Heart left ventricle (tissue), 16 donors: ENCODE measurements around the gene VCL. TPM values are rescaled to one million over a fixed set of nuclear protein-coding genes. Genes with fewer than 3 reads are reported as not detected.

Experiments used
- ATAC-seq, 4 donors: fragments of 200-7000 bp; cut with Tn5 transposase; one replicate each; pipeline ENCODE4 v1.9.1; 2020 to 2022; ENCODE audit warnings: moderate library complexity in 4 of 4, mild to moderate bottlenecking in 3 of 4, moderate number of reproducible peaks in 1 of 4
- DNase-seq, 5 donors: peaks; one replicate each; pipeline ENCODE4 v3.0.0-alpha.2; 2020
- H3K27ac ChIP-seq, 12 donors: fragments of 200-600 bp; sonication (generic) in 4 of 12; one replicate each; pipeline versions ENCODE4 v1.5.0 to v1.8.0; 2016 to 2022; ENCODE audit warnings: mild to moderate bottlenecking in 2 of 12
- H3K27me3 ChIP-seq, 9 donors: fragments of 200-600 bp; sonication (generic) in 2 of 9; one replicate each; pipeline versions ENCODE4 v1.5.1 to v1.8.0; 2016 to 2022; ENCODE audit warnings: mild to moderate bottlenecking in 3 of 9
- H3K36me3 ChIP-seq, 9 donors: fragments of 200-600 bp; sonication (generic) in 2 of 9; one replicate each; pipeline versions ENCODE4 v1.5.0 to v1.8.0; 2018 to 2022; ENCODE audit warnings: mild to moderate bottlenecking in 2 of 9
- H3K4me1 ChIP-seq, 12 donors: fragments of 200-600 bp; sonication (generic) in 4 of 12; one replicate each; pipeline versions ENCODE4 v1.5.0 to v1.8.0; 2016 to 2022; ENCODE audit warnings: mild to moderate bottlenecking in 3 of 12
- H3K4me3 ChIP-seq, 12 donors: fragments of 200-600 bp; sonication (generic) in 4 of 12; one replicate each; pipeline versions ENCODE4 v1.5.0 to v1.8.0; 2017 to 2022; ENCODE audit warnings: mild to moderate bottlenecking in 9 of 12, moderate library complexity in 4 of 12
- H3K9me3 ChIP-seq, 12 donors: fragments of 200-600 bp; sonication (generic) in 4 of 12; one replicate each; pipeline versions ENCODE4 v1.5.0 to v1.8.0; 2016 to 2022; ENCODE audit warnings: mild to moderate bottlenecking in 1 of 12
- POLR2A ChIP-seq, 2 donors: fragments of 450-650 bp; IDR thresholded peaks; one replicate each; pipeline ENCODE4 v1.6.1; 2017; ENCODE audit warnings: antibody characterized with exemption in 2 of 2, mild to moderate bottlenecking in 2 of 2, moderate library complexity in 2 of 2
- WGBS, 4 donors: extraction: QIAGEN DNeasy Blood & Tissue Kit in 2 of 4; methylation state at CpG; one replicate each; pipeline versions ENCODE4 v1.1.5 to v1.1.7; 2013 to 2018; 5-methylcytosine and 5-hydroxymethylcytosine counted together
- intact Hi-C, 10 donors: fragments of 100-400 bp; cut with DNase I; formaldehyde crosslinking; loops; one replicate each; pipeline versions ENCODE4 v1.11.1 to v1.14.2; 2022
- polyA plus RNA-seq, 2 donors: library from polyadenylated mRNA; stranded (reverse); fragments of 200-250 nt; gene quantifications; one replicate each; pipeline ENCODE4 v1.2.3, GENCODE V29; 2013
- total RNA-seq, 9 donors: library from RNA; depleted of rRNA in 2 of 9; stranded (reverse); fragments of >200 nt in 2 of 9; fragmentation: NEBNext Ultra II Directional in 3 of 9; extraction: Animal tissue kit (Norgen Biotek cat#: 25700) in 3 of 9; gene quantifications; one replicate each; pipeline versions ENCODE4 v1.1.0 to v1.2.4, GENCODE V29; 2016 to 2023
- TF ChIP-seq, protein P1 (sequence below), 12 donors: fragments of 200-600 bp; sonication (generic) in 4 of 12; IDR thresholded peaks; one replicate each; pipeline versions ENCODE4 v1.5.0 to v1.8.0; 2018 to 2022; ENCODE audit warnings: antibody characterized with exemption in 12 of 12, mild to moderate bottlenecking in 5 of 12
- donor health status: ischemic (EF 13 %, LVEDD 7.1; RV severe dilation, severe dysfunction).
- donor health status: healthy with polysubstance abuse.
- donor health status: DM: no; HTN: yes; CAD: no.
- donor health status: DM: no; HTN: no; CAD: no.
- donor health status: ischemic (EF 25% LVEDD 6.9; RV normal size, moderate dysfunction).
- donor health status: ischemic (EF 25% LVEDD 5.7; RV mildly dilated, moderate dysfunction).
- donor health status: healthy.
- donor health status: DM: yes; HTN: yes; CAD: no.
- donor health status: ischemic (EF 35%, LVEDD 5.7; RV mildly dilated, moderate dysfunction).
- donor health status: nonischemic (EF 11% LVEDD 7.7; RV severe dilation, severe dysfunction).
- donor health status: DM: yes; HTN: yes; CAD: no.
- donor health status: PGD.
- donor health status: ischemic (EF 29% LVEDD 5.4; RV normal size, mild dysfunction).
- donor health status: nonischemic (EF 23%, LVEDD 6.1; RV moderate dilation, normal function).

VCL gene
- total and polyA plus RNA-seq, 11 donors, result 84.5 to 543 (median 273) TPM

DNA sequence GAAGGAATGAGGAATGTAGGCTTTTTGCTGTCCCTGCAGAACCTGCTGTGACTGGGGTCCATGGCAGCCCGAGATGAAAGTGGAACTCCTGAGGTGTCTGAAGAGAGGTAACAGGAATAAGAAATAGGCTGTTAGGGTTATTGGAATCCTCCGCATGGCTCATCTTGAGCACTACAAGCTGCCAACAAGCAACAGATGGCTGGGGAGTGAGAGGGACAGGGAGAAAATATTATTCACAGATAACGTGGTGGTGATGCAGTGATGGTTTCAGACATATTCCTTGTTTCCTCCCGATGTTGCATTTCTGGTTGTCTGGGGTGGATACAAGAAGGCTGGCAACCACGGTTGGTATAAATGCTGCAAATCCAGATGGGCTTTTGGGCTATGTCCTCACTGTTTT is 106.6 kb downstream of the VCL start:
- Histone ChIP-seq H3K27me3 (no peaks in the 10 kb centered on the region), H3K9me3 (no peaks in the 10 kb centered on the region), H3K27ac (no peak overlapping the region), H3K36me3 (peaks cover 2 to 100% (median 98%) of the 10 kb centered on the region in 9 donors), H3K4me3 (no peak overlapping the region), H3K4me1 (peaks cover 0 to 7% (median 0%) of the 10 kb centered on the region in 12 donors)
- TF ChIP-seq, protein P1, sequence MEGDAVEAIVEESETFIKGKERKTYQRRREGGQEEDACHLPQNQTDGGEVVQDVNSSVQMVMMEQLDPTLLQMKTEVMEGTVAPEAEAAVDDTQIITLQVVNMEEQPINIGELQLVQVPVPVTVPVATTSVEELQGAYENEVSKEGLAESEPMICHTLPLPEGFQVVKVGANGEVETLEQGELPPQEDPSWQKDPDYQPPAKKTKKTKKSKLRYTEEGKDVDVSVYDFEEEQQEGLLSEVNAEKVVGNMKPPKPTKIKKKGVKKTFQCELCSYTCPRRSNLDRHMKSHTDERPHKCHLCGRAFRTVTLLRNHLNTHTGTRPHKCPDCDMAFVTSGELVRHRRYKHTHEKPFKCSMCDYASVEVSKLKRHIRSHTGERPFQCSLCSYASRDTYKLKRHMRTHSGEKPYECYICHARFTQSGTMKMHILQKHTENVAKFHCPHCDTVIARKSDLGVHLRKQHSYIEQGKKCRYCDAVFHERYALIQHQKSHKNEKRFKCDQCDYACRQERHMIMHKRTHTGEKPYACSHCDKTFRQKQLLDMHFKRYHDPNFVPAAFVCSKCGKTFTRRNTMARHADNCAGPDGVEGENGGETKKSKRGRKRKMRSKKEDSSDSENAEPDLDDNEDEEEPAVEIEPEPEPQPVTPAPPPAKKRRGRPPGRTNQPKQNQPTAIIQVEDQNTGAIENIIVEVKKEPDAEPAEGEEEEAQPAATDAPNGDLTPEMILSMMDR (IDR thresholded peaks at IDR 0.05), result no peak
- TF ChIP-seq POLR2A (IDR thresholded peaks at IDR 0.05), result no peak
- no peak for ATAC-seq
- no peak for DNase-seq
- intact Hi-C loops, result no loop called here
- 78 to 81% (median 80%) methylated on average over 5 of the region's 5 CpGs for WGBS, 4 donors

DNA sequence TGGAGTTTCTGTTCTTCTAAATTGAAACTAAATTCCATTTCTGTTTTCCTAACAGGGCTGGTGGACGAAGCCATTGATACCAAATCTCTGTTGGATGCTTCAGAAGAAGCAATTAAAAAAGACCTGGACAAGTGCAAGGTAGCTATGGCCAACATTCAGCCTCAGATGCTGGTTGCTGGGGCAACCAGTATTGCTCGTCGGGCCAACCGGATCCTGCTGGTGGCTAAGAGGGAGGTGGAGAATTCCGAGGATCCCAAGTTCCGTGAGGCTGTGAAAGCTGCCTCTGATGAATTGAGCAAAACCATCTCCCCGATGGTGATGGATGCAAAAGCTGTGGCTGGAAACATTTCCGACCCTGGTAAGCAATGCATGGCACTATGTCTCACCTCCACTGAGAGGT is 107.1 kb downstream of the VCL start:
- Histone ChIP-seq H3K9me3 (no peaks in the 10 kb centered on the region), H3K27ac (no peak overlapping the region), H3K36me3 (peaks cover 2 to 100% (median 98%) of the 10 kb centered on the region in 9 donors), H3K27me3 (no peaks in the 10 kb centered on the region), H3K4me1 (peaks cover 0 to 7% (median 0%) of the 10 kb centered on the region in 12 donors), H3K4me3 (no peak overlapping the region)
- TF ChIP-seq, protein P1 (IDR thresholded peaks at IDR 0.05), result no peak
- no peak for TF ChIP-seq POLR2A (IDR thresholded peaks at IDR 0.05)
- 81 to 92% (median 86%) methylated on average over 8 of the region's 8 CpGs for WGBS, 4 donors
- ATAC-seq (no peak), DNase-seq (no peak)
- intact Hi-C loops, result no loop called here

DNA sequence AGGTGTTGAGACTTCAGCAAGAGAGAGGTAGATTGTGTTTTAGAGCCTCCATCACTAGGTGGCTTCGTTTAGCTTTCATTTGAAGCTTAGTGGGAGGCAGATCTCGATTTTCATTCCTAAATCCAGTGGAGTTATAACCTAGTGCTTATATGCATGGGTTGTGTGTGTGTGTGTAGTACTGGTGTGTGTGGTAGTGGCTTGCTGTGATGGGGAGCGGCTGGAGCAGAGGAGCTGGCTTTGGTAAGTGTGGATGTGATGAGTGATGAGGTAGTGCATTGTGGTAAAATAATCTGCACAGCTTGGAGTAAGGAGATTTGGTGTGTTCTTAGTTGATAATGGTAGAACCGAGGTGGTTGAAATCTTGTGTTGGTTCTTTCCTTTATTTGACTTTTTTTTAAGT is 109.5 kb downstream of the VCL start:
- DNase-seq, result no peak
- no peaks in the 10 kb centered on the region for H3K9me3 ChIP-seq
- H3K27ac ChIP-seq, result no peak overlapping the region
- no peak overlapping the region for H3K4me3 ChIP-seq
- ATAC-seq, result no peak
- WGBS, 4 donors, result 68 to 73% (median 71%) methylated on average over 4 of the region's 4 CpGs
- peaks cover 6 to 100% (median 100%) of the 10 kb centered on the region in 9 donors for H3K36me3 ChIP-seq
- TF ChIP-seq POLR2A (IDR thresholded peaks at IDR 0.05), result no peak
- TF ChIP-seq, protein P1 (IDR thresholded peaks at IDR 0.05), result no peak
- H3K27me3 ChIP-seq, result no peaks in the 10 kb centered on the region
- H3K4me1 ChIP-seq, result peaks cover 0 to 11% (median 3%) of the 10 kb centered on the region in 12 donors
- intact Hi-C loops, result no loop called here

DNA sequence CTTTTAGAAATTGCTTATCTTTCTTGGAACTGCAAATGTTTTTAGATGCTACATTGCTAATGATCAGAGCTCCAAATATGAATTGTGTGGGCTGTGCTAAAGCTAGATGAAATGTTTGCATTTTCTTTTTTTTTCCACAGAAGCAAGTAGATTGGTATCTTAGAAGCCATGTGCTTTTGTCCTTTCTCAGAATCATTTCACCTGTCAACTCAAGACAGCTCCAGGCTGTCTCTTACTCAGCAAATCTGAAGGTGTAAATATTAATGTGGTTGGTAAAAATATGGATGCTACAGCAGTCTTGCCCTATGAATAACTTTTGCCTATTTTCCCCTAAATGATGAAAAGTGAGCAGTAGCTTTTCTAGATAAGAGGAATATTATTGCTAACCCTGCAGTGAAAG is 111.5 kb downstream of the VCL start:
- Histone ChIP-seq H3K36me3 (peaks cover 6 to 100% (median 98%) of the 10 kb centered on the region in 9 donors), H3K9me3 (no peaks in the 10 kb centered on the region), H3K4me1 (peaks cover 0 to 24% (median 7%) of the 10 kb centered on the region in 12 donors), H3K27me3 (no peaks in the 10 kb centered on the region), H3K27ac (no peak overlapping the region), H3K4me3 (no peak overlapping the region)
- DNase-seq (no peak), ATAC-seq (no peak)
- intact Hi-C loops, result no loop called here
- TF ChIP-seq POLR2A (IDR thresholded peaks at IDR 0.05), result no peak
- TF ChIP-seq, protein P1 (IDR thresholded peaks at IDR 0.05), result no peak
